Measurements from ENCODE around the gene ARG2. TPM values are rescaled to one million over a fixed set of nuclear protein-coding genes. Genes with fewer than 3 reads are reported as not detected.

ARG2 gene
- total RNA-seq, 4 donors from 2014 or later: 76.1 to 160 (median 95.0) TPM

DNA sequence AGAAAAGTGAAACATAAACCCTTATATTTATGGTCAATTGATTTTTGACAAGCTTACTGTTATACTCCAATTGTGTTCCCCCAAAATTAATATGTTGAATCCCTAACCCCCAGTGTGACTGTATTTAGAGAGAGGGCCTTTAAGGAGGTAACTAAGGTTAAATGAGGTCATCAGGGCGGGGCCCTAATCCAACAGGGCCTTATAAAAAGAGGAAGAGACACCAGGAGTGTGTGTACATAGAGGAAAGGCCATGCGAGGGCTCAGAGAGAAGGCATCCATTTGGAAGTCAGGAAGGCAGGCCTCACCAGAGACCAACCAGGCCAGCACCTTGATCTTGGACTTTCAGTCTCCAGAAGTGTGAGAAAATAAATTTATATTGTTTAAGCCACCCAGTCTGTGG lies 61.2 kb downstream of the ARG2 start:
- no peaks in the 10 kb centered on the region for H3K4me1 ChIP-seq
- intact Hi-C loops (cut with DNase I): no loop called here
- H3K9me3 ChIP-seq: no peaks in the 10 kb centered on the region
- H3K27me3 ChIP-seq: no peaks in the 10 kb centered on the region
- DNase-seq: no peak
- peaks cover 11 to 17% of the 10 kb centered on the region in 2 donors for H3K36me3 ChIP-seq
- WGBS, 2 donors: 93 to 95% methylated on average over 2 of the region's 2 CpGs
- TF ChIP-seq POLR2A (IDR thresholded peaks at IDR 0.05): no peak
- TF ChIP-seq, protein P1, sequence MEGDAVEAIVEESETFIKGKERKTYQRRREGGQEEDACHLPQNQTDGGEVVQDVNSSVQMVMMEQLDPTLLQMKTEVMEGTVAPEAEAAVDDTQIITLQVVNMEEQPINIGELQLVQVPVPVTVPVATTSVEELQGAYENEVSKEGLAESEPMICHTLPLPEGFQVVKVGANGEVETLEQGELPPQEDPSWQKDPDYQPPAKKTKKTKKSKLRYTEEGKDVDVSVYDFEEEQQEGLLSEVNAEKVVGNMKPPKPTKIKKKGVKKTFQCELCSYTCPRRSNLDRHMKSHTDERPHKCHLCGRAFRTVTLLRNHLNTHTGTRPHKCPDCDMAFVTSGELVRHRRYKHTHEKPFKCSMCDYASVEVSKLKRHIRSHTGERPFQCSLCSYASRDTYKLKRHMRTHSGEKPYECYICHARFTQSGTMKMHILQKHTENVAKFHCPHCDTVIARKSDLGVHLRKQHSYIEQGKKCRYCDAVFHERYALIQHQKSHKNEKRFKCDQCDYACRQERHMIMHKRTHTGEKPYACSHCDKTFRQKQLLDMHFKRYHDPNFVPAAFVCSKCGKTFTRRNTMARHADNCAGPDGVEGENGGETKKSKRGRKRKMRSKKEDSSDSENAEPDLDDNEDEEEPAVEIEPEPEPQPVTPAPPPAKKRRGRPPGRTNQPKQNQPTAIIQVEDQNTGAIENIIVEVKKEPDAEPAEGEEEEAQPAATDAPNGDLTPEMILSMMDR (IDR thresholded peaks at IDR 0.05): no peak
- no peak overlapping the region for H3K4me3 ChIP-seq (replicated peaks in 1 of 3)
- H3K27ac ChIP-seq: no peak overlapping the region

DNA sequence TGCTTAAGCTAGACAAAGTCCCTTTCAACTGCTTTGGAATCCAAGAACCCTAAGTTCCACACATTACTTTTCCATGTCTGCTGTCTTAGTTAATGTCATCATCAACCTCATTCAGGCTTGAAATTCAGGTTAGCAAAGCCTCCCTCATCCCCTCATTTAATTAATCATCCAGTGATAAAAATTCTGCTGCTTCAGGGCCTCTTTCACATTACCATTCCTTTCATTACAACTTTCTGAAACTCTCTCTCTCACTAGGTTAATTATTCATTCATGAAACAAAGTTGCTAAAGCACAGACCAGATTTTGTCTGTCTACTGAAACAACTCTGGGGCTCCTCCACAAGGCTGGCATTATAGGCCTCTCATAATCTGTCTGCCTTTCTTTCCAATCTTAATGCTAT lies 64.1 kb downstream of the ARG2 start:
- TF ChIP-seq, protein P1 (IDR thresholded peaks at IDR 0.05): no peak
- TF ChIP-seq POLR2A (IDR thresholded peaks at IDR 0.05): no peak

DNA sequence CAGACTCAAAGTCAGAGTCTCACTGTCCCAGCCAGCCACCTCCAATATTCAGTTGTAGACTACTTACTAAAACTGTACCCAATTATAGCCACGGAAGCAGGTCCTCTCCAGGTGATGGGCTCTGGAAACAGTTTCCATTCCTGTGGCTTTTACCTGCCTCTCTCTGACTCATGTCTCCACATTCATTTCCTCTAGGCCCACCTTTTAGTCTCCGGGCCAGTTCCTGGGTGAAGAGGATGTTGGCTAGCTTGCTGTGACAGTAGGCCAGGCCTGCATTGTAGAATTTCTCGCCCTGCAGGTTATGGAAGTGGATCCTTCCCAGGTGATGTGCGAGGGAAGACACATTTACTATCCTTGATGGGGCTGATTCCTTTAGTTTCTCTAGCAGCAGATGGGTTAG lies 70.3 kb downstream of the ARG2 start:
- 93 to 97% methylated on average over 4 of the region's 4 CpGs for WGBS, 2 donors
- Histone ChIP-seq H3K4me3 (replicated peaks in 1 of 3) (no peak overlapping the region), H3K9me3 (no peaks in the 10 kb centered on the region), H3K4me1 (peaks cover 5 to 7% of the 10 kb centered on the region in 2 donors), H3K27me3 (no peaks in the 10 kb centered on the region), H3K36me3 (peaks cover 17 to 34% of the 10 kb centered on the region in 2 donors), H3K27ac (no peak overlapping the region)
- intact Hi-C loops (cut with DNase I): no loop called here
- TF ChIP-seq POLR2A (IDR thresholded peaks at IDR 0.05): no peak
- DNase-seq: no peak

More for the DNA sequence above, 64.1 kb downstream of the ARG2 start:
- H3K4me3 ChIP-seq (replicated peaks in 1 of 3): no peak overlapping the region
- no peaks in the 10 kb centered on the region for H3K9me3 ChIP-seq
- no peaks in the 10 kb centered on the region for H3K27me3 ChIP-seq
- DNase-seq: no peak
- H3K27ac ChIP-seq: no peak overlapping the region
- peaks cover 10 to 20% of the 10 kb centered on the region in 2 donors for H3K36me3 ChIP-seq
- intact Hi-C loops (cut with DNase I): no loop called here
- H3K4me1 ChIP-seq: no peaks in the 10 kb centered on the region

DNA sequence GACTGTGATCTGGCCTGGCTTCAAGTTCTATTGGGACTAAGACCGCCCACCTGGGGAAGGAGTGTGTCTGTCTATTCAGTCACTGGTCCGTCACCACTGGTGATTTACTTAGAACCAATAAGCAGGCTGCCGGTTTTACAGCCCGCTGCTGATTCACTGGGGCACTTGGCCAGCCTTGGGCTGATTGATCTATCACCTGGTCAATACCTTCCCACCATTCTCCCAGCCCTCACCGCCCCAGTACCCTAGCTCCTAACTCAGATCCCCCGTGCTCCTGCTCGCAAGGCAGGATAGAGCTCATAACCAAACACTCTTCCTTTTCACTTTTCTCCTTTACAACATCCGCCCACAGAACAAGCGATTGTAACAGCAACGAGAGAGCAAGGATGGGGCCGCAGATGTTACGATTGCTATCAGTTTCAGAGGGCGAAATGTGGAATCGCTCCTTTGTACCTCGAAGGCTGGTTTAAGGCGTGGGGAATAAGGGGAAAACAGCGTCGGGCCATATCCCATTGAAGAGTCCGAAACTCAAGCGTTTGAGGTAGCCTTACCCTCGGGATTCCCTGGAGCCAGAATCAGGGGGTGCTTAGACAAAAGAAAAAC lies 75.2 kb downstream of the ARG2 start:
- TF ChIP-seq POLR2A (IDR thresholded peaks at IDR 0.05): peak in 1 of 2 donors; percentile 69
- TF ChIP-seq, protein P1 (IDR thresholded peaks at IDR 0.05): no peak
- Histone ChIP-seq H3K4me3 (replicated peaks in 1 of 3) (peak overlapping the region; percentile 63 to 93 (median 87)), H3K9me3 (no peaks in the 10 kb centered on the region), H3K27me3 (no peaks in the 10 kb centered on the region), H3K27ac (peak overlapping the region; percentile 51 to 92 (median 76)), H3K36me3 (peaks cover 3 to 11% of the 10 kb centered on the region in 2 donors), H3K4me1 (peaks cover 5 to 7% of the 10 kb centered on the region in 2 donors)
- intact Hi-C loops (cut with DNase I): no loop called here
- peak; percentile 87 for DNase-seq
- WGBS, 2 donors: 1% methylated on average over 21 of the region's 21 CpGs

- peak within 1 kb of the TSS; percentile 63 to 93 (median 87) for H3K4me3 ChIP-seq (replicated peaks in 1 of 3)
- DNase-seq: peak; percentile 86 to 87
- WGBS, 2 donors: 0% methylated on average over 19 to 25 of the region's 25 CpGs
- TF ChIP-seq, protein P1 (IDR thresholded peaks at IDR 0.05): no peak
- peak; percentile 39 to 87 for TF ChIP-seq POLR2A (IDR thresholded peaks at IDR 0.05)
- peaks cover 0 to 6% of the 10 kb centered on the region in 2 donors for H3K36me3 ChIP-seq
- intact Hi-C loops (cut with DNase I): no loop called here
- H3K27ac ChIP-seq: peak within 1 kb of the TSS; percentile 51 to 92 (median 76)
- H3K9me3 ChIP-seq: no peaks in the 10 kb centered on the region
- no peaks in the 10 kb centered on the region for H3K27me3 ChIP-seq
- peaks cover 5 to 7% of the 10 kb centered on the region in 2 donors for H3K4me1 ChIP-seq
Measured at GRCh38 chr14:67695394-67695949, 75.8 kb downstream of the ARG2 start, which contains the start of gene RDH11. Gene RDH11, minus strand, starts transcription at chr14:67695764. Its CDS starts 61 bp downstream, at chr14:67695703.
